Peyer's patch (tissue), 4 donors: ENCODE measurements around the gene XPC.

ENCODE experiments used
- POLR2A ChIP-seq, 2 donors: fragments of 450-650 bp; IDR thresholded peaks; one replicate each; pipeline ENCODE4 v1.5.1; 2017; ENCODE audit warnings: antibody characterized with exemption in 2 of 2, mild to moderate bottlenecking in 2 of 2, moderate library complexity in 2 of 2
- TF ChIP-seq, protein P1 (sequence below), 6 experiments: fragments of 450-650 bp in 4 of 6; fragments of 200-600 bp in 2 of 6; sonication (generic) in 1 of 6; IDR thresholded peaks; one replicate each; pipeline ENCODE4 v1.5.1; 2017 to 2019; ENCODE audit warnings: antibody characterized with exemption in 6 of 6, mild to moderate bottlenecking in 3 of 6, moderate library complexity in 1 of 6

- TF ChIP-seq, protein P1, sequence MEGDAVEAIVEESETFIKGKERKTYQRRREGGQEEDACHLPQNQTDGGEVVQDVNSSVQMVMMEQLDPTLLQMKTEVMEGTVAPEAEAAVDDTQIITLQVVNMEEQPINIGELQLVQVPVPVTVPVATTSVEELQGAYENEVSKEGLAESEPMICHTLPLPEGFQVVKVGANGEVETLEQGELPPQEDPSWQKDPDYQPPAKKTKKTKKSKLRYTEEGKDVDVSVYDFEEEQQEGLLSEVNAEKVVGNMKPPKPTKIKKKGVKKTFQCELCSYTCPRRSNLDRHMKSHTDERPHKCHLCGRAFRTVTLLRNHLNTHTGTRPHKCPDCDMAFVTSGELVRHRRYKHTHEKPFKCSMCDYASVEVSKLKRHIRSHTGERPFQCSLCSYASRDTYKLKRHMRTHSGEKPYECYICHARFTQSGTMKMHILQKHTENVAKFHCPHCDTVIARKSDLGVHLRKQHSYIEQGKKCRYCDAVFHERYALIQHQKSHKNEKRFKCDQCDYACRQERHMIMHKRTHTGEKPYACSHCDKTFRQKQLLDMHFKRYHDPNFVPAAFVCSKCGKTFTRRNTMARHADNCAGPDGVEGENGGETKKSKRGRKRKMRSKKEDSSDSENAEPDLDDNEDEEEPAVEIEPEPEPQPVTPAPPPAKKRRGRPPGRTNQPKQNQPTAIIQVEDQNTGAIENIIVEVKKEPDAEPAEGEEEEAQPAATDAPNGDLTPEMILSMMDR (IDR thresholded peaks at IDR 0.05): no peak
- no peak for TF ChIP-seq POLR2A (IDR thresholded peaks at IDR 0.05)
Measured at GRCh38 chr3:14141602-14142341, 36.6 kb downstream of the XPC start.
